ENCODE measurements around the gene FXYD6. TPM values are rescaled to one million over a fixed set of nuclear protein-coding genes. Genes with fewer than 3 reads are reported as not detected.

Gene FXYD6
- polyA plus RNA-seq, 1 of the 3 experiments (the other 2 are of a cell fraction): 1.4 TPM

GRCh38 chr11:117872975-117873827 lies 3.3 kb downstream of the FXYD6 start:
- Histone ChIP-seq H4K20me1 (ENCODE audit: insufficient read depth) (no peaks in the 10 kb centered on the region), H3K36me3 (replicated peaks in 1 of 2; ENCODE audit: control insufficient read depth in 1 of 2, insufficient read depth in 2 of 2, low read length in 1 of 2) (no peaks in the 10 kb centered on the region), H3K4me1 (ENCODE audit: control insufficient read depth in 1 of 2, insufficient read depth in 2 of 2, low read depth in 1 of 2, low read length in 1 of 2) (peaks cover 0 to 51% of the 10 kb centered on the region in 2 experiments; a peak in 1 of 4 replicates), H3K79me2 (ENCODE audit: insufficient read depth) (no peaks in the 10 kb centered on the region), H3K9me3 (no peaks in the 10 kb centered on the region), H3K27ac (ENCODE audit: low read depth in 2 of 2, low read length in 1 of 2) (no peak overlapping the region), H3K4me2 (no peak overlapping the region), H3F3A (replicated peaks; ENCODE audit: insufficient read depth) (no peaks in the 10 kb centered on the region), H3K9ac (no peak overlapping the region), H3K4me3 (ENCODE audit: low read depth in 2 of 2, low read length in 1 of 2) (no peak overlapping the region), H2AFZ (ENCODE audit: low read depth) (no peak overlapping the region), H3K27me3 (ENCODE audit: insufficient read depth) (peaks cover 29% of the 10 kb centered on the region), H3K9me2 (no peaks in the 10 kb centered on the region)
- ChIA-PET CTCF (interaction anchor here (1.0 to 4.2 kb wide), 3 partner anchors 29 to 74 kb away, joined by 3 to 27 read pairs (median 4); no protein-coding TSS in a partner anchor), POLR2A (no interaction called here)
- TF ChIP-seq CHD2 (IDR thresholded peaks at IDR 0.05; ENCODE audit: low read length, partially characterized antibody) (no peak), SMC3 (IDR thresholded peaks at IDR 0.05; ENCODE audit: low read depth, low read length) (no peak), RCOR1 (IDR thresholded peaks at IDR 0.05; ENCODE audit: low read length) (no peak), RFX5 (IDR thresholded peaks at IDR 0.05; ENCODE audit: low read length) (no peak), GATA2 (CRISPR knock-in tag; IDR thresholded peaks at IDR 0.05) (no peak), FOSL2 (IDR thresholded peaks at IDR 0.05; ENCODE audit: borderline replicate concordance, low read depth) (no peak), TCF12 (IDR thresholded peaks at IDR 0.05) (no peak), NRF1 (IDR thresholded peaks at IDR 0.05; ENCODE audit: low read depth, low read length) (no peak), ZBTB33 (IDR thresholded peaks at IDR 0.05; ENCODE audit: borderline replicate concordance, low read depth) (no peak), FOXJ3 (CRISPR knock-in tag; IDR thresholded peaks at IDR 0.05) (no peak), CTCF (IDR thresholded peaks at IDR 0.05) (no peak)
- TF ChIP-seq, protein P1, sequence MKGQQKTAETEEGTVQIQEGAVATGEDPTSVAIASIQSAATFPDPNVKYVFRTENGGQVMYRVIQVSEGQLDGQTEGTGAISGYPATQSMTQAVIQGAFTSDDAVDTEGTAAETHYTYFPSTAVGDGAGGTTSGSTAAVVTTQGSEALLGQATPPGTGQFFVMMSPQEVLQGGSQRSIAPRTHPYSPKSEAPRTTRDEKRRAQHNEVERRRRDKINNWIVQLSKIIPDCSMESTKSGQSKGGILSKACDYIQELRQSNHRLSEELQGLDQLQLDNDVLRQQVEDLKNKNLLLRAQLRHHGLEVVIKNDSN (IDR thresholded peaks at IDR 0.05; ENCODE audit: borderline replicate concordance, low read depth): no peak
- 81% methylated on average over 13 of the region's 15 CpGs for WGBS (ENCODE audit: low lambda C conversion rate)
- no peak for DNase-seq
